ENCODE results near the gene PIGT.
A peak's percentile ranks its signal among the peaks of the same experiment; 100 is the strongest.

PIGT gene

GRCh38 chr20:45445805-45446562, 30.0 kb downstream of the PIGT start:
- no peak for DNase-seq (ENCODE audit: extremely low read depth, low read depth)
- peak; percentile 42 for TF ChIP-seq CTCF (IDR thresholded peaks at IDR 0.05; ENCODE audit: low read depth, low read length)

- no peak for TF ChIP-seq CTCF (IDR thresholded peaks at IDR 0.05; ENCODE audit: low read depth, low read length)
- DNase-seq (ENCODE audit: extremely low read depth, low read depth), result no peak
Observed at GRCh38 chr20:45448270-45448669, 32.3 kb downstream of the PIGT start.

GRCh38 chr20:45449528-45449927, 33.6 kb downstream of the PIGT start:
- no peak for DNase-seq (ENCODE audit: extremely low read depth, low read depth)
- TF ChIP-seq CTCF (IDR thresholded peaks at IDR 0.05; ENCODE audit: low read depth, low read length), result no peak

GRCh38 chr20:45450097-45450818, 34.3 kb downstream of the PIGT start:
- peak; percentile 10 for DNase-seq (ENCODE audit: extremely low read depth, low read depth)
- TF ChIP-seq CTCF (IDR thresholded peaks at IDR 0.05; ENCODE audit: low read depth, low read length), result peak; percentile 48

GRCh38 chr20:45452238-45452637, 36.3 kb downstream of the PIGT start:
- DNase-seq (ENCODE audit: extremely low read depth, low read depth), result no peak
- TF ChIP-seq CTCF (IDR thresholded peaks at IDR 0.05; ENCODE audit: low read depth, low read length), result no peak

- TF ChIP-seq CTCF (IDR thresholded peaks at IDR 0.05; ENCODE audit: low read depth, low read length), result no peak
- no peak for DNase-seq (ENCODE audit: extremely low read depth, low read depth)
Observed at GRCh38 chr20:45452772-45453691, 37.1 kb downstream of the PIGT start.

Data from AG09319 (cell line).